ENCODE data around the gene TNFSF11.

The TNFSF11 gene

DNA sequence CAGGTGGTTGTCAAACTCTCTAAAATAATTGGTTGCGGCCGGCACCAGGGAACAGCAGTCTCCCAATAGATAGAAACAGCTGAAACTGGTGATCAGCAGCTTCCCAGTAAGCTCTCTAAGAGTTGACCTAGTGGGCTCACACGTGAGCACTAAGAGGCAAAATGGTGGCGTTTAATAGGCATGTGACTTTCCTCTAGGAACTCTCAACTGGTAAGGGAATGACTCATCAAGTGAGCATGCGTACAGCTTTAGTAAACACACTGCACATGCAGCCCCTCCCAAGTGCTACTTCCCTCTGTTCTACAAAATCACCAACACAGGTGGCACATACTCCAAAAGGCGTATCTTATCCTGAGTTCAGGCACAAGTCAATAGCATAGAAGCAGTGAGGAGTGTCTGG, 41.7 kb downstream of the TNFSF11 start:
- no peak overlapping the region for H3K27ac ChIP-seq
- TF ChIP-seq ZFX (IDR thresholded peaks at IDR 0.05): no peak
- TF ChIP-seq CTCF (conservative IDR thresholded peaks at IDR 0.05): no peak

DNA sequence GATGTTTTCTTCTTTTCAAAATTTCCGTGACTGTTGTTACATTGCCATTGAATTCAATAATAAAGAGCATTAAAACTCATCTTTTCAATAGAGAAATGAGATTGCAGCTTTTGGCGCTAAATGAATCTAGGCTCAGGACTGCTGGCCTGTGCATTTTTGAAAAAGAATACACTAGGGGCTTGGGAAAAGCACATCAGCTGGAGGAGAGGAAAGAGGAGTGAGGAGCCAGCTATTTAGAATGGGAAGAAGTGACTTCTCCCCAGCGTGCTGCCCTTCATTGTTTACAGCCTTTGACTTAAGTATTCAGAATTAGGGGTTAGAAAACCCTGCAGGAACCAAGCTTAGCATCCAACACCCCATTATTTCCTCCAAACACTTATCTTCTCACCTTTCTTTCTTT, 43.3 kb downstream of the TNFSF11 start:
- H3K27ac ChIP-seq: no peak overlapping the region
- TF ChIP-seq CTCF (conservative IDR thresholded peaks at IDR 0.05) (no peak), ZFX (IDR thresholded peaks at IDR 0.05) (no peak)

DNA sequence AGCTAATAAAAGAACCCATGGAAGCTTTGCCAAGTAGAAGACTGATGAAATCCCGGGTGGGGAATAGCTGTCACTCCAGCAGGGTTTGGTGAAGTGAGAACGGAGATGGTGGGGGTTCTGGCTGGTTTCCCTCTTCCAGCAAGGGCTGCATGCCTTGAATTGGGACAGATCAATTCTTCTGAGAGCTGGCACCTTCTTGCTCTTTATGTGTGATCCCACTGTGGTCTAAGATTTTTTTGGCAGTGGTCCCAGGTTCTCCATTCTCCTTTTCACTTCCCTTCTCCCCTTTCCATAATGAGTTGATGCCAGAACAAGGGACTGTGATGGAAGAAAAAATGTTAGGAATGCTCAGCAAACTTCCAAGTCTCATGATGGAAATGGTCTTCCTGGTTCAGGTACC, 50.0 kb downstream of the TNFSF11 start:
- no peak for TF ChIP-seq ZFX (IDR thresholded peaks at IDR 0.05)
- TF ChIP-seq CTCF (conservative IDR thresholded peaks at IDR 0.05): no peak
- no peak overlapping the region for H3K27ac ChIP-seq

DNA sequence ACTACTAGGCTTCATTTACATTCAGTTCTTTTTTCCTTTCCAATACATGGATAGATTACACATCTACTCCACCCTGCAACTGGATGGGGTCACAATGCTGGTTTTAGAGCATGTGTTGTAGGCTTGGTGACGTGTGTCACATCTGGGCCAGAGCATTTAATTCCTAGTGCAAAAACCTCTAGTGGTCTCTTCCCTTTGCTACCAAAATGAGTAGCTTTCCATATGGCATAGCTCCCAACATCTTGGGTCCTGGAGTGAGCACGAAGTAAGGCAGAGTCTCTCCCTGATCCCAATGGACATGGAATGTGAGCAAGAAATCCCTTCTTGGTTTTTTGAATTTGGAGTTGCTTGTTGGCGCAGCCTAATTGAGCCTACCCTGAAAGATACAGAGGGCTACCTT, 51.7 kb downstream of the TNFSF11 start:
- H3K27ac ChIP-seq: no peak overlapping the region
- TF ChIP-seq ZFX (IDR thresholded peaks at IDR 0.05) (no peak), CTCF (conservative IDR thresholded peaks at IDR 0.05) (no peak)

DNA sequence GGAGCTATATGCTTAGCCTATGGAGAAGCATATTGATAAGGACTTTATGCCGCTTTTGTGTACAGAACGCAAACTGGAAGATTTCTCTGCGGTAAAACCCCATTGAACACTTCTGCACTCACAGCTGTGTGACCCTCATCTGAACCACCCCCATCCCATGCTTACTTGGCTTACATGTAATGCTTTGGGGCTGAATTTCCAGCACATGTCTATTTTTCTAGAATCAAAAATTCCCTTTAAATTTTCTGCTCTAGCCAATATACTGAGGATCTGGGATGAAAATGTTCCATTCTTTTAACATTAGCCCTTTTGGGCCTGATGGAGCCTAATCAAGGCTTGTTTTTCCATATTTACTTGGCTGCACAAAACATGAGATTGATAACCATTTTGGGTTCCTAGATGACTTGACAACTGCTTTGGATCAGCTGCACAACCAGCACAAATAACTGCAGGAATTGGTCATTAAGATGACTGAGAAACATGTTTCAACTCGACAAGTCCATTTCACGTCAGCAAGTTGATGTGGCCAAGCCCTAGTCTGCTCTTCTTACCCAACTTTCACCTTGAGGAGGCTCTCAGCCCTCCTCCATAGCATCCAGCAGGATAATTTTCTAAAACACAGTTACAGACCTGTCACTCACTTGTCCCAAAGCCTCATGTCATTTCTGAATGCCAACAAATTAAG, 52.4 kb downstream of the TNFSF11 start:
- TF ChIP-seq CTCF (conservative IDR thresholded peaks at IDR 0.05) (no peak), ZFX (IDR thresholded peaks at IDR 0.05) (no peak)
- no peak overlapping the region for H3K27ac ChIP-seq

GRCh38 chr13:42628666-42629065, 54.7 kb downstream of the TNFSF11 start:
- TF ChIP-seq ZFX (IDR thresholded peaks at IDR 0.05): no peak
- TF ChIP-seq CTCF (conservative IDR thresholded peaks at IDR 0.05): no peak
- H3K27ac ChIP-seq: no peak overlapping the region

- TF ChIP-seq CTCF (conservative IDR thresholded peaks at IDR 0.05) (no peak), ZFX (IDR thresholded peaks at IDR 0.05) (no peak)
- H3K27ac ChIP-seq: no peak overlapping the region
These were observed 57.2 kb downstream of the TNFSF11 start for GRCh38 chr13:42631181-42631580.

All from C4-2B (cell line).